GM12872 (cell line): Measurements from ENCODE around the gene DPYSL4.

Source experiments
- CTCF ChIP-seq: IDR thresholded peaks from 3 replicates; pipeline ENCODE4 v1.5.1; 2011; ENCODE audit warnings: low read depth, mild to moderate bottlenecking, low read length, moderate library complexity; ENCODE audit not compliant: insufficient read depth

Gene DPYSL4

GRCh38 chr10:132188331-132188730 is 1.6 kb downstream of the DPYSL4 start:
- no peak for TF ChIP-seq CTCF

GRCh38 chr10:132189016-132189415 is 2.3 kb downstream of the DPYSL4 start:
- TF ChIP-seq CTCF, result no peak

- no peak for TF ChIP-seq CTCF
These were observed 3.2 kb downstream of the DPYSL4 start for GRCh38 chr10:132189810-132190422.

- TF ChIP-seq CTCF, result no peak
These were observed 5.6 kb downstream of the DPYSL4 start for GRCh38 chr10:132192076-132192975.

GRCh38 chr10:132192991-132193665 is 6.4 kb downstream of the DPYSL4 start:
- TF ChIP-seq CTCF, result no peak

GRCh38 chr10:132193907-132194552 is 7.3 kb downstream of the DPYSL4 start:
- TF ChIP-seq CTCF, result no peak

GRCh38 chr10:132194726-132195125 is 8.0 kb downstream of the DPYSL4 start:
- no peak for TF ChIP-seq CTCF
